ENCODE data around the gene GPAM.

Gene GPAM

DNA sequence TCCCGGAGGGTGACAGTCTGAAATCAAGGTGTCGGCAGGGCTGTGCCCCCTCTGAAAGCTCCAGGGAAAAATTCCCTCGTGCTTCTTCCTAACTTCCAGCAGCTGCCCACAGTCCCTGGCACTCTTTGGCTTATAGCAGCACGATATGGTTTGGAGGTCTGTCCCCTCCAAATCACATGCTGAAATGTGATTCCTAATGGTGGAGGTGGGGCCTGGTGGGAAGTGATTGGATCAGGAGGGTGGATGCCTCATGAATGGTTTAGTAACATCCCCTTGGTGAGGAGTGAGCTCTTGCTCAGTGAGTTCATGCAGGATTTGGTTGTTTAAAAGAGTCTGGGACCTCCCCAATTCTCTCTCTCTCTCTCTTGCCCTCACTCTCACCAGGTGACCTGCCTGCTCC lies 51.1 kb downstream of the GPAM start:
- TF ChIP-seq, protein P1, sequence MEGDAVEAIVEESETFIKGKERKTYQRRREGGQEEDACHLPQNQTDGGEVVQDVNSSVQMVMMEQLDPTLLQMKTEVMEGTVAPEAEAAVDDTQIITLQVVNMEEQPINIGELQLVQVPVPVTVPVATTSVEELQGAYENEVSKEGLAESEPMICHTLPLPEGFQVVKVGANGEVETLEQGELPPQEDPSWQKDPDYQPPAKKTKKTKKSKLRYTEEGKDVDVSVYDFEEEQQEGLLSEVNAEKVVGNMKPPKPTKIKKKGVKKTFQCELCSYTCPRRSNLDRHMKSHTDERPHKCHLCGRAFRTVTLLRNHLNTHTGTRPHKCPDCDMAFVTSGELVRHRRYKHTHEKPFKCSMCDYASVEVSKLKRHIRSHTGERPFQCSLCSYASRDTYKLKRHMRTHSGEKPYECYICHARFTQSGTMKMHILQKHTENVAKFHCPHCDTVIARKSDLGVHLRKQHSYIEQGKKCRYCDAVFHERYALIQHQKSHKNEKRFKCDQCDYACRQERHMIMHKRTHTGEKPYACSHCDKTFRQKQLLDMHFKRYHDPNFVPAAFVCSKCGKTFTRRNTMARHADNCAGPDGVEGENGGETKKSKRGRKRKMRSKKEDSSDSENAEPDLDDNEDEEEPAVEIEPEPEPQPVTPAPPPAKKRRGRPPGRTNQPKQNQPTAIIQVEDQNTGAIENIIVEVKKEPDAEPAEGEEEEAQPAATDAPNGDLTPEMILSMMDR (conservative IDR thresholded peaks at IDR 0.05; ENCODE audit: low read length): no peak
- DNase-seq (ENCODE audit: low read depth): no peak
- no peak overlapping the region for H3K4me3 ChIP-seq (ENCODE audit: low read length)

DNA sequence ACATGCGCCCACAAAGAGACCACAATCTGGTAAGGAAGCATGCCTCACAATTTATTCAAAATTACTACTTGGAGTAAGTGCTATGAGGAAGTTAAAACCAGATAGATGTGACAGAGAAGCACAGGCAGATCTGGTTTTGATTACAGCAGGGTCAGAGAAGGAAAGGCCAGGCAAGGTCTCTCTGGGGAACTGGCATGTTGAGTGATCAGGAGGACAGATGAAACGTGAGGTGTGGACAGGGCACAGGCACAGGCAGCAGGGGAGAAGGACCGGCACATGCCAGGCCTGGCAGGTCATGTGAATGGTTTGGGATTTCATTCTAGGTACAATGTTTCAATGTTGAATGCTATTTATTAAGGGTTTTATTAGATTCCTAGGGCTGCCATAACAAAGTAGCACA lies 51.6 kb downstream of the GPAM start:
- TF ChIP-seq, protein P1 (conservative IDR thresholded peaks at IDR 0.05; ENCODE audit: low read length): no peak
- no peak for DNase-seq (ENCODE audit: low read depth)
- no peak overlapping the region for H3K4me3 ChIP-seq (ENCODE audit: low read length)

DNA sequence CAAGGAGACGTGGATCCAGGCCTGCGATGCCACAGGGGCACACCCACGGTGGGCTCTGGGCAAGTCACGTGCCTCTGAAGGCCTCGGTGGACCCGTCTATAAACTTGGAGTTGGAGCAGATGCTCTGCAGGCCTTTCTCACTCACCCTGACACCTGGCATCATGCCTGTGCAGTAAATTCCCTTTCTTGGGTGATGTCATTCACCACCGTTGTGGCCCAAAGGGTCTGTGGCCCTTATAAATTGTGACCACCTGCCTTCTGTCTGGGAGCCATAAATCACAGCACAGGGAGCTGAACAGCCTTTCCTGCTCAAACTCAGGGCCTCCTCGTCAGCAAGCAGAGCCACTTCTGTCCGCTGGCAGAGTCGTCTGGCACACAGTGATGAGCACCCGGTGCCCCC lies 52.2 kb downstream of the GPAM start:
- no peak for DNase-seq (ENCODE audit: low read depth)
- TF ChIP-seq, protein P1 (conservative IDR thresholded peaks at IDR 0.05; ENCODE audit: low read length): no peak
- no peak overlapping the region for H3K4me3 ChIP-seq (ENCODE audit: low read length)

DNA sequence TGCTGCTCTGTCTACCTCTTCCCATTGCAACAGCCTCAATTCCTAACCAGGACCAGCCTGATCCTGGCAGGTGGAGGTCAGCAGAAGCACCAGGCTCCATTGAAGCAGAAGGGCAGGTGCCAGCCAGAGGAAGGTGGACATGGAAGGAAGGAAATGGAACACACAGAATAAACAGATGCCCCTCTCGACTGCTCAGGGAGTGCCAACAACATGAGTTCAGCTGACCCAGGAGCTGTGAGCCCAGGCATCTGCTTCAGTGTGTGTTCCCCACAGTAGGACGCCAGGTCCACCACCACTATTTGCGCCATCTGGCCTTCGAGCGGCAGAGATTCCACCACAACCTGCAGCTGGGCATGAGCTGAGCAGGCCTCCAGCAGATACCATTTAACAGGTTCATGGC lies 56.7 kb downstream of the GPAM start:
- DNase-seq (ENCODE audit: low read depth): no peak
- no peak overlapping the region for H3K4me3 ChIP-seq (ENCODE audit: low read length)
- TF ChIP-seq, protein P1 (conservative IDR thresholded peaks at IDR 0.05; ENCODE audit: low read length): no peak

DNA sequence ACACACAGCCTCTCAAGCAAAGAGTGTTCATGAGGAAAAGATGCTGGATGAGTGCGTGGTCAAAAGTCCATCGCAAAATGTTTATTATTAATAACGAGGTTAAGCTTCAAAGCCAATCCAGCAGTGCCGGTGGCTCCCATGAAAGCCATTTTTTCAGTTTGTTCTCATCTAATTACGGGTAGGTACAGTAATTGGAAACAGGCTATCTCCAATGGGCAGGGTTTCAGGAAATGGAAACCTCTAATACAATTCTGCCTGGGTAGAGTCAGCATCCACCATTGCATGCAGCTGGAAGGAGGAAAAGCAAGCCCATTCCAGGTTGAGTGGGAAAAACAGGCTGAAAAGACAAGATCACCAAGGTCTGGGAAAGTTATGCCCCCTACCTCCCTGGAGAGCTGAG lies 57.4 kb downstream of the GPAM start:
- DNase-seq (ENCODE audit: low read depth): no peak
- TF ChIP-seq, protein P1 (conservative IDR thresholded peaks at IDR 0.05; ENCODE audit: low read length): no peak
- H3K4me3 ChIP-seq (ENCODE audit: low read length): no peak overlapping the region

DNA sequence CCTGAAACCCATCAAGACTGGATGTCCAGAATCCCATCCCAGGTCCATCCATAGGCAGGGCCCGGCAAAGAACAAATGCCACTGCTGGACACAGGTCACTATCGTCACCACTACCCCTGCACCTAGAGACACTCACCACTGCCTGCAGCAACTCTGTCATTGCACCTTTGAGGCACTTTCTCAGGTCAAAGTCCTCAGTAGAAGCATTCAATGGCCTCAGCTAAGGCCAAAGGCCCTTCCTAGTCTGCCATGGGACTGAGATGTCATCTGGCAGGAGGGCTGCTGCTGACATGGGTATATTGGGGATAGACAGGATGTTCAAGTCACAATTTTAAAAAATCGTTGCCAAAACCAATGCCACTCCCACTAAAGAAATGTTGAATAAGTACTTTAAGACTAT lies 58.7 kb downstream of the GPAM start:
- TF ChIP-seq, protein P1 (conservative IDR thresholded peaks at IDR 0.05; ENCODE audit: low read length): no peak
- no peak overlapping the region for H3K4me3 ChIP-seq (ENCODE audit: low read length)
- no peak for DNase-seq (ENCODE audit: low read depth)

DNA sequence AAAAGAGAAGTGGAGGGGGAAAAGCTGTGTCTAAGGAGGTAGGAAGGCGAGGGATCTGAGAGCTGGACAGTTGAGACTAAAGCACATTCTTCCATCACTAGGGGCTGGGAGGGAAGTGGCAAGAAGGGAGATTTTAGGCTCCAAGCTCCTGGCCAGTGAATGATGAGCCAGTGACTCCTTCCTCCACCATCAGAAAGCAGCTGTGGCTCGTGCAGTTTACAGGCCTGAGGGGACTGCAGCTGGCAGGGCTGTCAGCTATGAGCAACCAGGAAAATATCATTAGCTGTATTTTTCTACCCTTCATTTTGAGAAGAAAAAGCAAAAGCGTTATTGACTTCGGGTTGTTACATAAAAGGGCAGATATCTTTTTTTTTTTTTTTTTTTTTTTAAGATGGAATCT lies 60.7 kb downstream of the GPAM start:
- DNase-seq (ENCODE audit: low read depth): no peak
- TF ChIP-seq, protein P1 (conservative IDR thresholded peaks at IDR 0.05; ENCODE audit: low read length): no peak
- H3K4me3 ChIP-seq (ENCODE audit: low read length): no peak overlapping the region
